DND-41 (cell line): Measurements from ENCODE around the gene SPPL3.

Source experiments
- ATAC-seq: fragments of 200-7000 bp; cut with Tn5 transposase; 3 replicates; pipeline ENCODE4 v1.9.1; 2021; ENCODE audit warnings: low read depth; ENCODE audit not compliant: insufficient read depth
- DNase-seq: peaks from one replicate; pipeline ENCODE4 v3.0.0-alpha.2; 2020
- H2AFZ ChIP-seq: 2 replicates; pipeline ENCODE4 v1.6.0; 2012; ENCODE audit warnings: low read depth, low read length
- H3K27ac ChIP-seq: 2 replicates; pipeline ENCODE4 v1.5.1; 2012; ENCODE audit warnings: low read length, inconsistent platforms
- H3K27me3 ChIP-seq: fragments of 200-600 bp; sonication (generic); 2 replicates; pipeline ENCODE4 v1.6.0; 2012; ENCODE audit warnings: low read length, mild to moderate bottlenecking, inconsistent platforms; ENCODE audit not compliant: insufficient read depth, poor library complexity
- H3K36me3 ChIP-seq: 2 replicates; pipeline ENCODE4 v1.5.1; 2012; ENCODE audit warnings: low read length, inconsistent platforms; ENCODE audit not compliant: insufficient read depth
- H3K4me1 ChIP-seq: 2 replicates; pipeline ENCODE4 v1.5.1; 2012; ENCODE audit warnings: mild to moderate bottlenecking, low read length; ENCODE audit not compliant: insufficient read depth
- H3K4me2 ChIP-seq: 2 replicates; pipeline ENCODE4 v1.6.0; 2012; ENCODE audit warnings: mild to moderate bottlenecking, moderate library complexity, low read length, inconsistent platforms; ENCODE audit not compliant: insufficient read depth
- H3K4me3 ChIP-seq, 2 experiments: fragments of 200-600 bp in 1 of 2; shearing (Covaris generic) in 1 of 2; 2 replicates each; pipeline ENCODE4 v1.5.1; 2012 to 2016; ENCODE audit warnings: inconsistent platforms in 2 of 2, low read length in 2 of 2, mild to moderate bottlenecking in 2 of 2, low read depth in 1 of 2, moderate library complexity in 1 of 2
- H3K79me2 ChIP-seq: 2 replicates; pipeline ENCODE4 v1.6.0; 2012; ENCODE audit warnings: low read length, inconsistent platforms; ENCODE audit not compliant: insufficient read depth
- H3K9ac ChIP-seq: 2 replicates; pipeline ENCODE4 v1.6.0; 2012; ENCODE audit warnings: low read depth, mild to moderate bottlenecking, inconsistent platforms, low read length, moderate library complexity
- H3K9me3 ChIP-seq: 2 replicates; pipeline ENCODE4 v1.5.1; 2012; ENCODE audit warnings: low read length, moderate library complexity, mild to moderate bottlenecking, inconsistent platforms; ENCODE audit not compliant: insufficient read depth, severe bottlenecking
- H4K20me1 ChIP-seq: 2 replicates; pipeline ENCODE4 v1.6.0; 2012; ENCODE audit warnings: low read length; ENCODE audit not compliant: insufficient read depth
- CTCF ChIP-seq: IDR thresholded peaks from 2 replicates; pipeline ENCODE4 v1.5.1; 2012; ENCODE audit warnings: borderline replicate concordance, low read length, moderate library complexity, mild to moderate bottlenecking; ENCODE audit not compliant: poor library complexity, severe bottlenecking; ENCODE audit errors: extremely low read depth
- EZH2 ChIP-seq: IDR thresholded peaks from 3 replicates; pipeline ENCODE4 v1.6.1; 2012; ENCODE audit warnings: borderline replicate concordance, low read depth, mild to moderate bottlenecking, moderate library complexity, low read length, inconsistent platforms; ENCODE audit not compliant: severe bottlenecking

Gene SPPL3

GRCh38 chr12:120804428-120804827, 99.7 kb downstream of the SPPL3 start:
- Histone ChIP-seq H3K4me2 (no peak overlapping the region), H4K20me1 (no peaks in the 10 kb centered on the region; the same call in 1 of the 2 replicates), H3K9ac (no peak overlapping the region), H3K27me3 (no peaks in the 10 kb centered on the region), H3K36me3 (peaks cover 19% of the 10 kb centered on the region; the same call in 1 of the 2 replicates), H3K9me3 (no peaks in the 10 kb centered on the region), H3K4me1 (no peaks in the 10 kb centered on the region), H2AFZ (no peak overlapping the region), H3K79me2 (peaks cover 39% of the 10 kb centered on the region), H3K27ac (no peak overlapping the region), H3K4me3 (no peak overlapping the region)
- no peak for ATAC-seq
- TF ChIP-seq CTCF, result no peak
- no peak for TF ChIP-seq EZH2
- no peak for DNase-seq

DNA sequence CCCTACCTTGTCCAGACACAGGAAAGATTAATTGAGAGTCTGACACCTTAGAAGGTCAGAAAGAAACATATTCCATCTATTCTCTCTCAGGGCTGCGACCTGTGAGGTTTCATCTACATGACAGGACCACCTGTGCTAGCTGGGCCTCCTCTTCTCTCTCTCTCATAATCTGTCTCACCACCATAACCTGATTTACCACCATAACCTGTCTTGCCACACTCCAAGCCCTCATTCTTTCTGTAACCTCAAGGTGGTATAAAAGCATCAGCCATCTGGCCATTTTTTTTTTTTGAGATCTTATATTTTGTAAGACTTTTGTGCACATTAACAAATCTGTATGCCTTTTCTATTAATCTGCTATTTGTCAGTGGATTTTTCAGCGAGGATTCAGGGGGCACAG, 103.0 kb downstream of the SPPL3 start:
- Histone ChIP-seq H3K79me2 (peaks cover 37% of the 10 kb centered on the region), H3K36me3 (peaks cover 12% of the 10 kb centered on the region; the same call in 1 of the 2 replicates), H3K9ac (no peak overlapping the region), H3K9me3 (peaks cover 9% of the 10 kb centered on the region), H3K4me1 (no peaks in the 10 kb centered on the region), H2AFZ (no peak overlapping the region), H3K4me3 (no peak overlapping the region), H3K27me3 (no peaks in the 10 kb centered on the region), H4K20me1 (no peaks in the 10 kb centered on the region; the same call in 1 of the 2 replicates), H3K4me2 (no peak overlapping the region), H3K27ac (no peak overlapping the region)
- no peak for DNase-seq
- TF ChIP-seq CTCF, result no peak
- no peak for TF ChIP-seq EZH2
- no peak for ATAC-seq

GRCh38 chr12:120800665-120801064, 103.5 kb downstream of the SPPL3 start:
- Histone ChIP-seq H3K27ac (0 out of 2 replicates have a peak overlapping the region, but pooled peaks have one; percentile 24), H2AFZ (no peak overlapping the region), H3K4me3 (no peak overlapping the region), H3K4me2 (no peak overlapping the region), H3K9me3 (peaks cover 14% of the 10 kb centered on the region), H4K20me1 (no peaks in the 10 kb centered on the region; the same call in 1 of the 2 replicates), H3K79me2 (peaks cover 33% of the 10 kb centered on the region), H3K27me3 (no peaks in the 10 kb centered on the region), H3K36me3 (peaks cover 15% of the 10 kb centered on the region; the same call in 1 of the 2 replicates), H3K4me1 (no peaks in the 10 kb centered on the region), H3K9ac (no peak overlapping the region)
- ATAC-seq (no peak), DNase-seq (no peak)
- TF ChIP-seq CTCF (no peak), EZH2 (no peak)
